ENCODE results near the gene NUMB. TPM values are rescaled to one million over a fixed set of nuclear protein-coding genes. Genes with fewer than 3 reads are reported as not detected.
"Not testable (repeated sequence)": the region's sequence is repeated elsewhere in the genome, so short reads cannot be mapped to it uniquely, and the experiment has no call there.

The NUMB gene
- polyA plus RNA-seq, 1 donor from 2014 or later = 11.5 TPM

- Histone ChIP-seq H3K9me3 (ENCODE audit: low read length) (peaks cover 7% of the 10 kb centered on the region), H3K36me3 (ENCODE audit: insufficient read depth, low read length) (no peaks in the 10 kb centered on the region), H3K4me3 (ENCODE audit: low read length) (no peak overlapping the region), H3K9ac (ENCODE audit: low read length) (no peak overlapping the region), H3K27ac (ENCODE audit: low read length) (no peak overlapping the region), H4K20me1 (ENCODE audit: insufficient read depth) (no peaks in the 10 kb centered on the region), H3K4me2 (ENCODE audit: low read length) (no peak overlapping the region), H2AFZ (ENCODE audit: low read depth, low read length) (no peak overlapping the region), H3K27me3 (ENCODE audit: insufficient read depth, low read depth, low read length) (no peaks in the 10 kb centered on the region), H3F3A (ENCODE audit: insufficient read depth, low read length, poor library complexity, severe bottlenecking) (no peaks in the 10 kb centered on the region), H3K9me2 (ENCODE audit: insufficient read depth, low read length) (no peaks in the 10 kb centered on the region), H3K79me2 (replicated peaks; ENCODE audit: insufficient read depth, low read length) (no peaks in the 10 kb centered on the region)
- no peak for TF ChIP-seq CTCF (IDR thresholded peaks at IDR 0.05; ENCODE audit: poor library complexity, severe bottlenecking)
- TF ChIP-seq POLR2AphosphoS5 (IDR thresholded peaks at IDR 0.05) = no peak
- TF ChIP-seq EP300 (conservative IDR thresholded peaks at IDR 0.05; ENCODE audit: poor library complexity, severe bottlenecking) = no peak
- TF ChIP-seq MXI1 (conservative IDR thresholded peaks at IDR 0.05; ENCODE audit: poor library complexity, severe bottlenecking) = no peak
- no peak for TF ChIP-seq REST (IDR thresholded peaks at IDR 0.05; ENCODE audit: borderline replicate concordance)
- no peak for TF ChIP-seq EZH2 (IDR thresholded peaks at IDR 0.05; ENCODE audit: borderline replicate concordance, insufficient read depth, low read length, poor library complexity, severe bottlenecking)
- no peak for TF ChIP-seq RAD21 (conservative IDR thresholded peaks at IDR 0.05)
- no peak for TF ChIP-seq TAF1 (IDR thresholded peaks at IDR 0.05; ENCODE audit: low read depth)
- no peak for TF ChIP-seq SMC3 (conservative IDR thresholded peaks at IDR 0.05; ENCODE audit: poor library complexity)
These were observed 72.0 kb downstream of the NUMB start for GRCh38 chr14:73386342-73386741.

GRCh38 chr14:73385021-73385420 lies 73.3 kb downstream of the NUMB start:
- not testable (repeated sequence) for H3K79me2 ChIP-seq (replicated peaks; ENCODE audit: insufficient read depth, low read length); H3F3A ChIP-seq (ENCODE audit: insufficient read depth, low read length, poor library complexity, severe bottlenecking); H3K9me3 ChIP-seq (ENCODE audit: low read length); H3K4me3 ChIP-seq (ENCODE audit: low read length); H3K9ac ChIP-seq (ENCODE audit: low read length); H4K20me1 ChIP-seq (ENCODE audit: insufficient read depth); H2AFZ ChIP-seq (ENCODE audit: low read depth, low read length); H3K27ac ChIP-seq (ENCODE audit: low read length); H3K4me2 ChIP-seq (ENCODE audit: low read length); H3K36me3 ChIP-seq (ENCODE audit: insufficient read depth, low read length); H3K9me2 ChIP-seq (ENCODE audit: insufficient read depth, low read length); H3K27me3 ChIP-seq (ENCODE audit: insufficient read depth, low read depth, low read length)

- H3F3A ChIP-seq (ENCODE audit: insufficient read depth, low read length, poor library complexity, severe bottlenecking) = no peaks in the 10 kb centered on the region
- H2AFZ ChIP-seq (ENCODE audit: low read depth, low read length) = no peak overlapping the region
- H3K4me2 ChIP-seq (ENCODE audit: low read length) = no peak overlapping the region
- H3K27me3 ChIP-seq (ENCODE audit: insufficient read depth, low read depth, low read length) = no peaks in the 10 kb centered on the region
- no peaks in the 10 kb centered on the region for H4K20me1 ChIP-seq (ENCODE audit: insufficient read depth)
- H3K79me2 ChIP-seq (replicated peaks; ENCODE audit: insufficient read depth, low read length) = no peaks in the 10 kb centered on the region
- no peak overlapping the region for H3K4me3 ChIP-seq (ENCODE audit: low read length)
- H3K9ac ChIP-seq (ENCODE audit: low read length) = no peak overlapping the region
- TF ChIP-seq POLR2AphosphoS5 (IDR thresholded peaks at IDR 0.05) (no peak), EZH2 (IDR thresholded peaks at IDR 0.05; ENCODE audit: borderline replicate concordance, insufficient read depth, low read length, poor library complexity, severe bottlenecking) (no peak), MXI1 (conservative IDR thresholded peaks at IDR 0.05; ENCODE audit: poor library complexity, severe bottlenecking) (no peak), REST (IDR thresholded peaks at IDR 0.05; ENCODE audit: borderline replicate concordance) (no peak), TAF1 (IDR thresholded peaks at IDR 0.05; ENCODE audit: low read depth) (no peak), EP300 (conservative IDR thresholded peaks at IDR 0.05; ENCODE audit: poor library complexity, severe bottlenecking) (no peak), CTCF (IDR thresholded peaks at IDR 0.05; ENCODE audit: poor library complexity, severe bottlenecking) (no peak), SMC3 (conservative IDR thresholded peaks at IDR 0.05; ENCODE audit: poor library complexity) (no peak), RAD21 (conservative IDR thresholded peaks at IDR 0.05) (no peak)
- no peaks in the 10 kb centered on the region for H3K36me3 ChIP-seq (ENCODE audit: insufficient read depth, low read length)
- H3K9me3 ChIP-seq (ENCODE audit: low read length) = peaks cover 7% of the 10 kb centered on the region
- no peak overlapping the region for H3K27ac ChIP-seq (ENCODE audit: low read length)
- no peaks in the 10 kb centered on the region for H3K9me2 ChIP-seq (ENCODE audit: insufficient read depth, low read length)
These were observed 75.0 kb downstream of the NUMB start for GRCh38 chr14:73383356-73383755.
